ENCODE data around the gene ALDOC. TPM values are rescaled to one million over a fixed set of nuclear protein-coding genes. Genes with fewer than 3 reads are reported as not detected.
A peak's percentile ranks its signal among the peaks of the same experiment; 100 is the strongest.

The ALDOC gene
- total and polyA plus RNA-seq, 2 of the 13 experiments (the other 11 are each of a cell fraction or from before 2014, with no cell fraction given), result 15.4 to 60.9 TPM

DNA sequence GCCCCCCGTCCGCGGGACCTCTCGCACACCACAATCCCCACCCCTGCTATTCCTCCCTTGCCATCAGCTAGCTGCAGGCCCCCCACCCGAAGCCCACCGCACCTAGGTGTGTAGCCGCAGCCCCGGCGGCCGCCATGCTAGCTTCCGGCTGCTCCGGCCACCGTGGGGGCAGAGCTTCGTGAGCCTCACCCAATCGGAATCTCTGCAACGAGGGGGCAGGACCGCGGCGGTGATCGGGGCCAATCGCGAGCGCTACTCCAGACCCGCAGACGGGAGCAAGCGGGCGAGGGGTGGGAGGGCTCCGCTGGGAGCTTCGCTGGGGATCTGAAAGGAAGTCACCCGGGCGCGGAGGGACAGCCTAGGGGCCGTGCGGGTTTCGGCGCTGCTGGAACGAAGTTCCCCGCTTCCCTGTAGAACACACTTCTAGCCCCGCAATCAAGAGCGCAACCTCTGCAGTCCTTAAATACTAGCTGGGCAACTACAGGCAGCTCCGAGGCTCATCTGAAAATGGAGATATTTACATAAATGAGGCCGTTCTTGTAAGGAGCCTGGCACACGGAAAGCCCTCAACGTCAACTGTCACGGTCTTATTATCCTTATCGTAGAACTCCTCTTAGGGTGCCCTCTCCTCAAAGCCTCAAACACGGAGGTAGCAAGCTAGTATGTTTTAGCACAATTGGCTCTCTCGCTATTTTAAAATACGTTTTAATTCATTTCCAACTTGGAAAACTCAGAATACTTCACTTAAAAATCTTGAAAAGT lies 5.2 kb downstream of the ALDOC start, which contains the start of gene PIGS (continued):
- TF ChIP-seq, protein P1, sequence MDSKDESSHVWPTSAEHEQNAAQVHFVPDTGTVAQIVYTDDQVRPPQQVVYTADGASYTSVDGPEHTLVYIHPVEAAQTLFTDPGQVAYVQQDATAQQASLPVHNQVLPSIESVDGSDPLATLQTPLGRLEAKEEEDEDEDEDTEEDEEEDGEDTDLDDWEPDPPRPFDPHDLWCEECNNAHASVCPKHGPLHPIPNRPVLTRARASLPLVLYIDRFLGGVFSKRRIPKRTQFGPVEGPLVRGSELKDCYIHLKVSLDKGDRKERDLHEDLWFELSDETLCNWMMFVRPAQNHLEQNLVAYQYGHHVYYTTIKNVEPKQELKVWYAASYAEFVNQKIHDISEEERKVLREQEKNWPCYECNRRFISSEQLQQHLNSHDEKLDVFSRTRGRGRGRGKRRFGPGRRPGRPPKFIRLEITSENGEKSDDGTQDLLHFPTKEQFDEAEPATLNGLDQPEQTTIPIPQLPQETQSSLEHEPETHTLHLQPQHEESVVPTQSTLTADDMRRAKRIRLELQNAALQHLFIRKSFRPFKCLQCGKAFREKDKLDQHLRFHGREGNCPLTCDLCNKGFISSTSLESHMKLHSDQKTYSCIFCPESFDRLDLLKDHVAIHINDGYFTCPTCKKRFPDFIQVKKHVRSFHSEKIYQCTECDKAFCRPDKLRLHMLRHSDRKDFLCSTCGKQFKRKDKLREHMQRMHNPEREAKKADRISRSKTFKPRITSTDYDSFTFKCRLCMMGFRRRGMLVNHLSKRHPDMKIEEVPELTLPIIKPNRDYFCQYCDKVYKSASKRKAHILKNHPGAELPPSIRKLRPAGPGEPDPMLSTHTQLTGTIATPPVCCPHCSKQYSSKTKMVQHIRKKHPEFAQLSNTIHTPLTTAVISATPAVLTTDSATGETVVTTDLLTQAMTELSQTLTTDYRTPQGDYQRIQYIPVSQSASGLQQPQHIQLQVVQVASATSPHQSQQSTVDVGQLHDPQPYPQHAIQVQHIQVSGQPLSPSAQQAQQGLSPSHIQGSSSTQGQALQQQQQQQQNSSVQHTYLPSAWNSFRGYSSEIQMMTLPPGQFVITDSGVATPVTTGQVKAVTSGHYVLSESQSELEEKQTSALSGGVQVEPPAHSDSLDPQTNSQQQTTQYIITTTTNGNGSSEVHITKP (CRISPR knock-in tag; IDR thresholded peaks at IDR 0.05; ENCODE audit: low read depth), result peak; percentile 82
- TF ChIP-seq, protein P2, sequence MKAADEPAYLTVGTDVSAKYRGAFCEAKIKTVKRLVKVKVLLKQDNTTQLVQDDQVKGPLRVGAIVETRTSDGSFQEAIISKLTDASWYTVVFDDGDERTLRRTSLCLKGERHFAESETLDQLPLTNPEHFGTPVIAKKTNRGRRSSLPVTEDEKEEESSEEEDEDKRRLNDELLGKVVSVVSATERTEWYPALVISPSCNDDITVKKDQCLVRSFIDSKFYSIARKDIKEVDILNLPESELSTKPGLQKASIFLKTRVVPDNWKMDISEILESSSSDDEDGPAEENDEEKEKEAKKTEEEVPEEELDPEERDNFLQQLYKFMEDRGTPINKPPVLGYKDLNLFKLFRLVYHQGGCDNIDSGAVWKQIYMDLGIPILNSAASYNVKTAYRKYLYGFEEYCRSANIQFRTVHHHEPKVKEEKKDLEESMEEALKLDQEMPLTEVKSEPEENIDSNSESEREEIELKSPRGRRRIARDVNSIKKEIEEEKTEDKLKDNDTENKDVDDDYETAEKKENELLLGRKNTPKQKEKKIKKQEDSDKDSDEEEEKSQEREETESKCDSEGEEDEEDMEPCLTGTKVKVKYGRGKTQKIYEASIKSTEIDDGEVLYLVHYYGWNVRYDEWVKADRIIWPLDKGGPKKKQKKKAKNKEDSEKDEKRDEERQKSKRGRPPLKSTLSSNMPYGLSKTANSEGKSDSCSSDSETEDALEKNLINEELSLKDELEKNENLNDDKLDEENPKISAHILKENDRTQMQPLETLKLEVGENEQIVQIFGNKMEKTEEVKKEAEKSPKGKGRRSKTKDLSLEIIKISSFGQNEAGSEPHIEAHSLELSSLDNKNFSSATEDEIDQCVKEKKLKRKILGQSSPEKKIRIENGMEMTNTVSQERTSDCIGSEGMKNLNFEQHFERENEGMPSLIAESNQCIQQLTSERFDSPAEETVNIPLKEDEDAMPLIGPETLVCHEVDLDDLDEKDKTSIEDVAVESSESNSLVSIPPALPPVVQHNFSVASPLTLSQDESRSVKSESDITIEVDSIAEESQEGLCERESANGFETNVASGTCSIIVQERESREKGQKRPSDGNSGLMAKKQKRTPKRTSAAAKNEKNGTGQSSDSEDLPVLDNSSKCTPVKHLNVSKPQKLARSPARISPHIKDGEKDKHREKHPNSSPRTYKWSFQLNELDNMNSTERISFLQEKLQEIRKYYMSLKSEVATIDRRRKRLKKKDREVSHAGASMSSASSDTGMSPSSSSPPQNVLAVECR (CRISPR knock-in tag; IDR thresholded peaks at IDR 0.05; ENCODE audit: borderline replicate concordance), result peak; percentile 93
- TF ChIP-seq CENPT (CRISPR knock-in tag; IDR thresholded peaks at IDR 0.05; ENCODE audit: low read depth) (no peak), ZNF552 (CRISPR knock-in tag; IDR thresholded peaks at IDR 0.05; ENCODE audit: borderline replicate concordance) (no peak), U2AF2 (IDR thresholded peaks at IDR 0.05; ENCODE audit: low read depth, low read length) (no peak), ZNF557 (CRISPR knock-in tag; IDR thresholded peaks at IDR 0.05) (no peak), STAT5B (CRISPR knock-in tag; IDR thresholded peaks at IDR 0.05) (no peak), SIN3A (IDR thresholded peaks at IDR 0.05; ENCODE audit: borderline replicate concordance, low read depth, low read length) (peak; percentile 86; the same call in 1 of the 2 replicates), KLF16 (CRISPR knock-in tag; IDR thresholded peaks at IDR 0.05) (no peak), SYNCRIP (IDR thresholded peaks at IDR 0.05; ENCODE audit: insufficient read depth, low read depth, low read length) (no peak)
- TF ChIP-seq, protein P3, sequence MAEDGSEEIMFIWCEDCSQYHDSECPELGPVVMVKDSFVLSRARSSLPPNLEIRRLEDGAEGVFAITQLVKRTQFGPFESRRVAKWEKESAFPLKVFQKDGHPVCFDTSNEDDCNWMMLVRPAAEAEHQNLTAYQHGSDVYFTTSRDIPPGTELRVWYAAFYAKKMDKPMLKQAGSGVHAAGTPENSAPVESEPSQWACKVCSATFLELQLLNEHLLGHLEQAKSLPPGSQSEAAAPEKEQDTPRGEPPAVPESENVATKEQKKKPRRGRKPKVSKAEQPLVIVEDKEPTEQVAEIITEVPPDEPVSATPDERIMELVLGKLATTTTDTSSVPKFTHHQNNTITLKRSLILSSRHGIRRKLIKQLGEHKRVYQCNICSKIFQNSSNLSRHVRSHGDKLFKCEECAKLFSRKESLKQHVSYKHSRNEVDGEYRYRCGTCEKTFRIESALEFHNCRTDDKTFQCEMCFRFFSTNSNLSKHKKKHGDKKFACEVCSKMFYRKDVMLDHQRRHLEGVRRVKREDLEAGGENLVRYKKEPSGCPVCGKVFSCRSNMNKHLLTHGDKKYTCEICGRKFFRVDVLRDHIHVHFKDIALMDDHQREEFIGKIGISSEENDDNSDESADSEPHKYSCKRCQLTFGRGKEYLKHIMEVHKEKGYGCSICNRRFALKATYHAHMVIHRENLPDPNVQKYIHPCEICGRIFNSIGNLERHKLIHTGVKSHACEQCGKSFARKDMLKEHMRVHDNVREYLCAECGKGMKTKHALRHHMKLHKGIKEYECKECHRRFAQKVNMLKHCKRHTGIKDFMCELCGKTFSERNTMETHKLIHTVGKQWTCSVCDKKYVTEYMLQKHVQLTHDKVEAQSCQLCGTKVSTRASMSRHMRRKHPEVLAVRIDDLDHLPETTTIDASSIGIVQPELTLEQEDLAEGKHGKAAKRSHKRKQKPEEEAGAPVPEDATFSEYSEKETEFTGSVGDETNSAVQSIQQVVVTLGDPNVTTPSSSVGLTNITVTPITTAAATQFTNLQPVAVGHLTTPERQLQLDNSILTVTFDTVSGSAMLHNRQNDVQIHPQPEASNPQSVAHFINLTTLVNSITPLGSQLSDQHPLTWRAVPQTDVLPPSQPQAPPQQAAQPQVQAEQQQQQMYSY (CRISPR knock-in tag; IDR thresholded peaks at IDR 0.05), result no peak
- TF ChIP-seq, protein P4, sequence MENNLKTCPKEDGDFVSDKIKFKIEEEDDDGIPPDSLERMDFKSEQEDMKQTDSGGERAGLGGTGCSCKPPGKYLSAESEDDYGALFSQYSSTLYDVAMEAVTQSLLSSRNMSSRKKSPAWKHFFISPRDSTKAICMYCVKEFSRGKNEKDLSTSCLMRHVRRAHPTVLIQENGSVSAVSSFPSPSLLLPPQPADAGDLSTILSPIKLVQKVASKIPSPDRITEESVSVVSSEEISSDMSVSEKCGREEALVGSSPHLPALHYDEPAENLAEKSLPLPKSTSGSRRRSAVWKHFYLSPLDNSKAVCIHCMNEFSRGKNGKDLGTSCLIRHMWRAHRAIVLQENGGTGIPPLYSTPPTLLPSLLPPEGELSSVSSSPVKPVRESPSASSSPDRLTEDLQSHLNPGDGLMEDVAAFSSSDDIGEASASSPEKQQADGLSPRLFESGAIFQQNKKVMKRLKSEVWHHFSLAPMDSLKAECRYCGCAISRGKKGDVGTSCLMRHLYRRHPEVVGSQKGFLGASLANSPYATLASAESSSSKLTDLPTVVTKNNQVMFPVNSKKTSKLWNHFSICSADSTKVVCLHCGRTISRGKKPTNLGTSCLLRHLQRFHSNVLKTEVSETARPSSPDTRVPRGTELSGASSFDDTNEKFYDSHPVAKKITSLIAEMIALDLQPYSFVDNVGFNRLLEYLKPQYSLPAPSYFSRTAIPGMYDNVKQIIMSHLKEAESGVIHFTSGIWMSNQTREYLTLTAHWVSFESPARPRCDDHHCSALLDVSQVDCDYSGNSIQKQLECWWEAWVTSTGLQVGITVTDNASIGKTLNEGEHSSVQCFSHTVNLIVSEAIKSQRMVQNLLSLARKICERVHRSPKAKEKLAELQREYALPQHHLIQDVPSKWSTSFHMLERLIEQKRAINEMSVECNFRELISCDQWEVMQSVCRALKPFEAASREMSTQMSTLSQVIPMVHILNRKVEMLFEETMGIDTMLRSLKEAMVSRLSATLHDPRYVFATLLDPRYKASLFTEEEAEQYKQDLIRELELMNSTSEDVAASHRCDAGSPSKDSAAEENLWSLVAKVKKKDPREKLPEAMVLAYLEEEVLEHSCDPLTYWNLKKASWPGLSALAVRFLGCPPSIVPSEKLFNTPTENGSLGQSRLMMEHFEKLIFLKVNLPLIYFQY (CRISPR knock-in tag; IDR thresholded peaks at IDR 0.05; ENCODE audit: borderline replicate concordance), result no peak
